ENCODE data around the gene ZNF165.

The ZNF165 gene

GRCh38 chr6:28124350-28124970 is 44.1 kb downstream of the ZNF165 start, which contains the start of gene ZSCAN16:
Gene ZSCAN16 (plus strand): TSS chr6:28124609. CDS start chr6:28125444, 835 bp downstream.
- Histone ChIP-seq H3K9me3 (ENCODE audit: control insufficient read depth, low read length) (no peaks in the 10 kb centered on the region), H3K4me1 (ENCODE audit: control insufficient read depth, insufficient read depth, low read length) (no peaks in the 10 kb centered on the region), H3K36me3 (ENCODE audit: control insufficient read depth, insufficient read depth, low read length) (no peaks in the 10 kb centered on the region), H3K9ac (ENCODE audit: low read length) (peak within 1 kb of the TSS; percentile 65), H3K4me3 (ENCODE audit: low read length) (peak within 1 kb of the TSS; percentile 66), H3K27me3 (ENCODE audit: control insufficient read depth, insufficient read depth, low read length) (no peaks in the 10 kb centered on the region)

GRCh38 chr6:28124971-28125353 is 44.6 kb downstream of the ZNF165 start:
- Histone ChIP-seq H3K36me3 (ENCODE audit: control insufficient read depth, insufficient read depth, low read length) (no peaks in the 10 kb centered on the region), H3K9me3 (ENCODE audit: control insufficient read depth, low read length) (no peaks in the 10 kb centered on the region), H3K4me1 (ENCODE audit: control insufficient read depth, insufficient read depth, low read length) (no peaks in the 10 kb centered on the region), H3K27me3 (ENCODE audit: control insufficient read depth, insufficient read depth, low read length) (no peaks in the 10 kb centered on the region), H3K9ac (ENCODE audit: low read length) (peak overlapping the region; percentile 65), H3K4me3 (ENCODE audit: low read length) (peak overlapping the region; percentile 66)

GRCh38 chr6:28125401-28125800 is 45.0 kb downstream of the ZNF165 start:
- Histone ChIP-seq H3K9ac (ENCODE audit: low read length) (no peak overlapping the region), H3K4me3 (ENCODE audit: low read length) (no peak overlapping the region), H3K9me3 (ENCODE audit: control insufficient read depth, low read length) (no peaks in the 10 kb centered on the region), H3K27me3 (ENCODE audit: control insufficient read depth, insufficient read depth, low read length) (no peaks in the 10 kb centered on the region), H3K36me3 (ENCODE audit: control insufficient read depth, insufficient read depth, low read length) (no peaks in the 10 kb centered on the region), H3K4me1 (ENCODE audit: control insufficient read depth, insufficient read depth, low read length) (no peaks in the 10 kb centered on the region)

- Histone ChIP-seq H3K27me3 (ENCODE audit: control insufficient read depth, insufficient read depth, low read length) (no peaks in the 10 kb centered on the region), H3K4me1 (ENCODE audit: control insufficient read depth, insufficient read depth, low read length) (peaks cover 4% of the 10 kb centered on the region), H3K9me3 (ENCODE audit: control insufficient read depth, low read length) (no peaks in the 10 kb centered on the region), H3K36me3 (ENCODE audit: control insufficient read depth, insufficient read depth, low read length) (no peaks in the 10 kb centered on the region), H3K4me3 (ENCODE audit: low read length) (no peak overlapping the region), H3K9ac (ENCODE audit: low read length) (no peak overlapping the region)
Measured at GRCh38 chr6:28134015-28134414, 53.6 kb downstream of the ZNF165 start.

- H3K27me3 ChIP-seq (ENCODE audit: control insufficient read depth, insufficient read depth, low read length): no peaks in the 10 kb centered on the region
- no peak overlapping the region for H3K4me3 ChIP-seq (ENCODE audit: low read length)
- no peaks in the 10 kb centered on the region for H3K9me3 ChIP-seq (ENCODE audit: control insufficient read depth, low read length)
- peaks cover 4% of the 10 kb centered on the region for H3K4me1 ChIP-seq (ENCODE audit: control insufficient read depth, insufficient read depth, low read length)
- H3K9ac ChIP-seq (ENCODE audit: low read length): no peak overlapping the region
- H3K36me3 ChIP-seq (ENCODE audit: control insufficient read depth, insufficient read depth, low read length): no peaks in the 10 kb centered on the region
Measured at GRCh38 chr6:28134716-28135115, 54.3 kb downstream of the ZNF165 start.

- Histone ChIP-seq H3K4me3 (ENCODE audit: low read length) (no peak overlapping the region), H3K4me1 (ENCODE audit: control insufficient read depth, insufficient read depth, low read length) (peaks cover 4% of the 10 kb centered on the region), H3K27me3 (ENCODE audit: control insufficient read depth, insufficient read depth, low read length) (no peaks in the 10 kb centered on the region), H3K9ac (ENCODE audit: low read length) (no peak overlapping the region), H3K36me3 (ENCODE audit: control insufficient read depth, insufficient read depth, low read length) (no peaks in the 10 kb centered on the region), H3K9me3 (ENCODE audit: control insufficient read depth, low read length) (no peaks in the 10 kb centered on the region)
Measured at GRCh38 chr6:28135393-28135792, 55.0 kb downstream of the ZNF165 start.

- peak overlapping the region; percentile 74 for H3K9ac ChIP-seq (ENCODE audit: low read length)
- no peaks in the 10 kb centered on the region for H3K36me3 ChIP-seq (ENCODE audit: control insufficient read depth, insufficient read depth, low read length)
- peaks cover 4% of the 10 kb centered on the region for H3K4me1 ChIP-seq (ENCODE audit: control insufficient read depth, insufficient read depth, low read length)
- no peaks in the 10 kb centered on the region for H3K9me3 ChIP-seq (ENCODE audit: control insufficient read depth, low read length)
- H3K27me3 ChIP-seq (ENCODE audit: control insufficient read depth, insufficient read depth, low read length): no peaks in the 10 kb centered on the region
- peak overlapping the region; percentile 56 for H3K4me3 ChIP-seq (ENCODE audit: low read length)
Measured at GRCh38 chr6:28136585-28137504, 56.5 kb downstream of the ZNF165 start.

GRCh38 chr6:28137505-28137981 is 57.2 kb downstream of the ZNF165 start:
- peaks cover 4% of the 10 kb centered on the region for H3K4me1 ChIP-seq (ENCODE audit: control insufficient read depth, insufficient read depth, low read length)
- H3K27me3 ChIP-seq (ENCODE audit: control insufficient read depth, insufficient read depth, low read length): no peaks in the 10 kb centered on the region
- peak overlapping the region; percentile 74 for H3K9ac ChIP-seq (ENCODE audit: low read length)
- H3K36me3 ChIP-seq (ENCODE audit: control insufficient read depth, insufficient read depth, low read length): no peaks in the 10 kb centered on the region
- no peaks in the 10 kb centered on the region for H3K9me3 ChIP-seq (ENCODE audit: control insufficient read depth, low read length)
- peak overlapping the region; percentile 56 for H3K4me3 ChIP-seq (ENCODE audit: low read length)

Data from mucosa of stomach (tissue), 1 donor.